Skeletal muscle satellite cell (primary cell): ENCODE results near the gene APBA2.

Experiments used
- H3K27me3 ChIP-seq: 2 replicates; pipeline ENCODE4 v1.7.0; 2013; ENCODE audit warnings: low read length; ENCODE audit not compliant: control insufficient read depth, insufficient read depth
- H3K36me3 ChIP-seq: 2 replicates; pipeline ENCODE4 v1.7.0; 2013; ENCODE audit warnings: mild to moderate bottlenecking, control low read depth, low read length; ENCODE audit not compliant: insufficient read depth
- H3K4me1 ChIP-seq: 2 replicates; pipeline ENCODE4 v1.7.0; 2013; ENCODE audit warnings: low read length; ENCODE audit not compliant: control insufficient read depth, insufficient read depth
- H3K4me2 ChIP-seq: 2 replicates; pipeline ENCODE4 v1.7.0; 2013; ENCODE audit warnings: mild to moderate bottlenecking, low read length
- H3K4me3 ChIP-seq: 2 replicates; pipeline ENCODE4 v1.7.0; 2013; ENCODE audit warnings: low read length
- H3K9ac ChIP-seq: 2 replicates; pipeline ENCODE4 v1.7.0; 2013; ENCODE audit warnings: mild to moderate bottlenecking, low read depth, low read length, moderate library complexity
- H3K9me3 ChIP-seq: replicated peaks from 2 replicates; pipeline ENCODE4 v1.7.0; 2013; ENCODE audit warnings: mild to moderate bottlenecking, control low read depth, low read length

The APBA2 gene

DNA sequence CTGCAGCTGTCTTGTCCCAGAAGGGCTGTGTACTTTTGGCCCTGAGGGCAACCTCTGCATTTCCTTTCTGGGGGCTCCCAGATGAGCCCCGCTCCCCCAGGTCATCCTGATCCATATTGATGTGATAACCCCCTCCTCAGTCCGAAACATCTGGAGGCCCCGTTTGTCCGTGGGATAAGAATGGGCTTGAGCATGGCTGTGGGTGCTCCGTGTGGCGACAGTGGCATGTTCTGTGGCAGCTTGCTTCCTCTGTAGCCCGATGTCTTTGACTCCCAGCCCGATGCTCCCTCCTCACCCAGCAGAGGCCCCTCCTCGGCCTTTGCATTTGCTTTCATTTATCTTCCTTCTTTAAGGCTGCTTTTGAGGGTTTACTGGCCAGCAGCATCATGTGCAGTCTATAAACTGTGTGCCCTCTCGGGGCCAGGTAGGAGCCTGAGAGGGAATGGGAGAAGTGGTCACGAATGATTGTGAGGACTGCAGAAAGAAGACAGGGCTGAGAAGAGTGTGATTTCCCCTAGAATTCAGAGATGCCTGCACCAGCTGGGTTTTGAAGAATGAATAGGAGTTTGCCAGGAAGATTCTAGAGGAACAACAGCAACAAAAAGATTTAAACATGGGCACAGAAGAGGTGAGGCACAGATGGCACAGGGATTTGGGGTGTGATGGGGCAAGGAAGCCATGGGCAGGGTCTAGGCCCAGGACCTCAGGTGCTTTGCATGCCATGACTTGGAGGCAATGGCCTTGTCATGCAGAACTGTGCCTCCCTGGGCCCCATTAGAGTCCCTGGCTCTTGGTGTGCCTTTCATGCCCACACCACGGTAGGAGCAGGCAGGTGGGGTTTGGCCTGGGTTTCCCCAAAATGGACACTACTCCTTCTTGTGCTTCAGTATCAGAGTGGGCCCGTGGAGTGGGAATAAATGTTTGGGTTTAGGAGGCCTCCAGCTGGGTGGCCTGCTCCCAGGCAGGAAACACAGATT, 34.2 kb downstream of the APBA2 start:
- Histone ChIP-seq H3K9me3 (no peaks in the 10 kb centered on the region), H3K9ac (no peak overlapping the region), H3K4me3 (no peak overlapping the region), H3K36me3 (no peaks in the 10 kb centered on the region), H3K4me1 (no peaks in the 10 kb centered on the region), H3K4me2 (no peak overlapping the region), H3K27me3 (no peaks in the 10 kb centered on the region)

DNA sequence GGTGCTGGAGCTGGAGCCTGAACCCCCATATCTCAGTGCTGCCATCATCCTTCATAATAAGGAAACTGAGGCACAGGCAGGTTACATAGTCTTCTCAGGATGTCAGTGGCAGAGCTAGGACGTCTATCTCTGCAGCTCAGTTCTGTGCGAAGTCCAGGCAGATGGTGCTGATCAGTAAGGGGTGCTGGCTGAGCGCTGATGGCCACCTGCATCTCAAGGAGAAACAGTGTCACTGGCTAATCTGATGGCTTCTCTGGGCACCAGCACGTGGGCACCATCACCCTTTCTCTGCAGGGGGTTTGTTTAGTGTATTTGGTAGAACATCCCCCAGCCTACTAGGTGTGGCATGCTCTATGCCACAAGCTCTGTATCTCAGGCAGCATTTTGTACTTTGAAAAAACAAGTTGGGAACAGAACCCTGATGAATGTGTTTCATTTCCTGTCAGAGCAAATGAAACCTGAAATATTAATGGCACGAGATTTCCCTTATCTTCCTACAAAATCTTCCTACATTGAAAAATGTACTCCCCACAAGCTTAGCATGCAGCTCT, 35.1 kb downstream of the APBA2 start:
- no peaks in the 10 kb centered on the region for H3K4me1 ChIP-seq
- H3K27me3 ChIP-seq: no peaks in the 10 kb centered on the region
- no peak overlapping the region for H3K9ac ChIP-seq
- H3K9me3 ChIP-seq: no peaks in the 10 kb centered on the region
- H3K4me3 ChIP-seq: no peak overlapping the region
- H3K36me3 ChIP-seq: no peaks in the 10 kb centered on the region
- no peak overlapping the region for H3K4me2 ChIP-seq

DNA sequence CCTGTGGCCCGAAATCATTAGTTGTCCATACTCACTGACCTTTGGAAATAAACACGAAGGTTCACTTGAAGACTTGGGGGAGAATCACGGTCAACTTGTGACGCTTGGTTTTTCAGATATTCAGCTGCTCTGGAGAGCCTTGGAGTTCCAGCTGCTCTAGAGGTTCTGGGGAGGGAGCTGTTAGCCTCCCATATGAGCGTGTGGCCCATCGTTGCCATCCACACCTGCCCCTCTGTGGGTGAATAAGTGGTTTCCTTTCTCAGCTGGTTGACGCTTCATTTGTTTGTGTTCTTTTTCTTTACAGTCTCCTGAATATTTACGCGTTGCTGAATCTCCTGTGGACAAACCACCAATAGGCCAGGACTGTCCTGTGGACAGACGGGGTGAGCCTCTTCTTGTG, 35.6 kb downstream of the APBA2 start:
- no peaks in the 10 kb centered on the region for H3K36me3 ChIP-seq
- no peaks in the 10 kb centered on the region for H3K9me3 ChIP-seq
- H3K4me2 ChIP-seq: no peak overlapping the region
- H3K27me3 ChIP-seq: no peaks in the 10 kb centered on the region
- no peak overlapping the region for H3K4me3 ChIP-seq
- H3K4me1 ChIP-seq: no peaks in the 10 kb centered on the region
- no peak overlapping the region for H3K9ac ChIP-seq

DNA sequence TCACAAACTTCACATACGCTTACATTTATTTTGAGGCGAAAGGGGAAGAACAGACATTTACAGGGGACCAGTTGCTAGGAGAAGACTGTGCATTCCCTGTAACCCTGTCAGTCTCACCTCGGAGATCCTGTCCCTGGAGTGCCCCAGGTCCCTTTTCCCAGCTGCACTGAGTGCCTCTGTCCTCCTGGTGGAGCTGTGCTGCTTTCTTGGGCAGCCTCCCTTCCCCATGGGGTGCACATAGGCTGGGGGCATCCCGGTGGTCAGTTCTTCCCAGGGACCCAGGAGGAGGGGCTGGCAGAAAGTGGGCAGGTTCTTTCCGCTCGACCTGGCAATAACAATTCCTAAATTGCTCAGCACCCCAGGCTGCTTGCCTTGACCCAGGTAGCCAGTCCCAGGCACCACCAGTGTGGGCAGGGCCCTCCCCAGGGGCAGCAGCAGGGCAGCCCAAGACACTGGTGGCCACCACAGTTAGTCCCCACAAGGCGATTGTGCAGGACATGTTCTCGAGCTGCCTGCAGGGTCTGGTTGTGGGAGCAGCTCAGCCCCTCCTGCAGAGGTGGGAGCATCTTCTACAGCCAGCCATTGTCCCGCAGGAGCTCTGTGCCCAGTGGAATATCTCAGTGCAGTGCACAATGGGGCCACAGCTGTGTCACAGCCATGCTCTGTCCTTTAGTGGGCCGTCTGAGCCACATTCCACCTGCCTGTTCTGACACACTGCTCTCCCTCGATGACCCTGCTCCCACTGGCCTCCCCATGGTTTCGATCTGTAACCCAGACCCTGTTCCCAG, 36.3 kb downstream of the APBA2 start:
- Histone ChIP-seq H3K9ac (no peak overlapping the region), H3K36me3 (no peaks in the 10 kb centered on the region), H3K4me2 (no peak overlapping the region), H3K4me3 (no peak overlapping the region), H3K27me3 (no peaks in the 10 kb centered on the region), H3K9me3 (no peaks in the 10 kb centered on the region), H3K4me1 (no peaks in the 10 kb centered on the region)

DNA sequence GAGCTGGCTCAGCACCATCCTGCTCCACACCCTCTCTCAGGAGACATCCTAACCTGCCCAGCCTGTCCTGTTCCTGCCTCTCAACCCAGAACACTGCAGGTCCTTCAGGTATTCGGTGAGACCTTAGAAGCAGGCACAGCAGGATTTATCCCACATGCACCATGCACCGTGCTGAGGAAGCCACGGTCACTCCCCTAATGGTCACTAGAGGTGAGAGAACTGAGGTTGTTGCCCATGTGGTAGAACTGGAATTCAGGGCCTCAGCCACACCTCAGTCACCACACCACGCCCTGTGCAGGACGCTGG, 36.9 kb downstream of the APBA2 start:
- Histone ChIP-seq H3K27me3 (no peaks in the 10 kb centered on the region), H3K9me3 (no peaks in the 10 kb centered on the region), H3K36me3 (no peaks in the 10 kb centered on the region), H3K4me1 (no peaks in the 10 kb centered on the region), H3K9ac (no peak overlapping the region), H3K4me3 (no peak overlapping the region), H3K4me2 (no peak overlapping the region)

DNA sequence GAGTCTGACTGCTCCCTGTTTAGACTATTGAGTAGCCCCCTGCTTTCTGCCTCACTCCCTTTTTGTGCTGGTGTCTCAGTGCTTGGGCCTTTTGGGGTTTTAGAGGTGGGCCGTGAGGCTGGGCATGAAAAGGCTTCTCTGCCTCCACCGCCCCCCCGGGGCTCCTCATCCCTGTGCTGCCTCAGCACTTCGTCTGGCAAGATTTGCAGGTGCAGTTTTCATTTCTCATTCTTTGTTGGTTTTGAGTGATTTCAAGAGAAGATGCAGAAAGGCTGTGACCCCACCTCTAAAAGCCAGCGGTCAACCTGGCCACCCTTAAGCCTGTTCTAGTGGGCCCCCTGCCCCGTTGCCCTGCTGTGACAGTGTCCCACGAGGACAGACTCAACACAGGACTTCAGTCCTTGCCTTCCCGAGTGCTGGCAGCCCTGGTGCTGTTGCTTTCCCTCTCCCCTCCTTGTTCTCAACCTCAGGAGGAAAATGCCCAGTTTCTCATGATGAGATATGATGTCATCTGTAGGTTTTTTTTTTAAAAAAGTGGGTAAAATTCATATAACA, 38.0 kb downstream of the APBA2 start:
- Histone ChIP-seq H3K4me3 (no peak overlapping the region), H3K4me1 (no peaks in the 10 kb centered on the region), H3K9ac (no peak overlapping the region), H3K9me3 (no peaks in the 10 kb centered on the region), H3K36me3 (no peaks in the 10 kb centered on the region), H3K4me2 (no peak overlapping the region), H3K27me3 (no peaks in the 10 kb centered on the region)

DNA sequence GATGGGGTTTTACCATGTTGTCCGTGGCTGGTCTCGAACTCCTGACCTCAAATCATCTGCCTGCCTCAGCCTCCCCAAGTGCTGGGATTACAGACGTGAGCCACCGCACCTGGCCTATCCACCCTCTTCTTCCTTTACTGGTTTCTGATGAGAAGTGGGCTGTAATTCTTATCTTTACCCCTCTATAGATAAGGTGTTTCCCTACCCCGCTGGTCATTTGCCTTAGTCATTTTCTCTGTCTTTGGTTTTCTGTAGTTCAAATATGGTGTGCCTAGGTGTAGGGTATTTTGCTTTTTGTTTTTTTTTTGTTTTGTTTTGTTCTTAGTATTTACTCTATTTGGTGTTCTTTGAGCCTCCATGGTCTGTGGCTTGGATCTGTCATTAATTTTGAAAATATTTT, 41.3 kb downstream of the APBA2 start:
- Histone ChIP-seq H3K27me3 (no peaks in the 10 kb centered on the region), H3K4me2 (no peak overlapping the region), H3K36me3 (no peaks in the 10 kb centered on the region), H3K9me3 (no peaks in the 10 kb centered on the region), H3K4me1 (no peaks in the 10 kb centered on the region), H3K9ac (no peak overlapping the region), H3K4me3 (no peak overlapping the region)

DNA sequence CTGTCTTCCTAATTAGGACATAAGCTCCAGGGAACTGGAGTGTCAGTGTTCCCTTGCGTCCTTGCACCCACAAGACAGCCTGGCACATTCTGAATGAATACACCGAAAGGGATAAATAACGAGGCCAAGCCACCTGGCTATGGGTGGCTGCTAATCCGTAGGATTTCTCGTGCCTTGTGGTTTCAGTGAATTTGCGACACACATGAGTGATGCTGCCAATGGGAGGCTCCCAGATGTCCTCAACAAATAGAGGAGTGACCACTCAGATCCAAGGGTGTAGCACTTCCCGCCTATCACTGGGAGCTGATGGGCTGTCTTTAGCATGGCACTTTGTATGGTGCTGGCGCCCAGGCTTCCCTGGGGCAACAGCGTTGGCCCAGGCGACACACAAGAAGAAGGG, 43.4 kb downstream of the APBA2 start:
- Histone ChIP-seq H3K27me3 (no peaks in the 10 kb centered on the region), H3K4me2 (no peak overlapping the region), H3K9me3 (no peaks in the 10 kb centered on the region), H3K4me3 (no peak overlapping the region), H3K9ac (no peak overlapping the region), H3K36me3 (no peaks in the 10 kb centered on the region), H3K4me1 (no peaks in the 10 kb centered on the region)

DNA sequence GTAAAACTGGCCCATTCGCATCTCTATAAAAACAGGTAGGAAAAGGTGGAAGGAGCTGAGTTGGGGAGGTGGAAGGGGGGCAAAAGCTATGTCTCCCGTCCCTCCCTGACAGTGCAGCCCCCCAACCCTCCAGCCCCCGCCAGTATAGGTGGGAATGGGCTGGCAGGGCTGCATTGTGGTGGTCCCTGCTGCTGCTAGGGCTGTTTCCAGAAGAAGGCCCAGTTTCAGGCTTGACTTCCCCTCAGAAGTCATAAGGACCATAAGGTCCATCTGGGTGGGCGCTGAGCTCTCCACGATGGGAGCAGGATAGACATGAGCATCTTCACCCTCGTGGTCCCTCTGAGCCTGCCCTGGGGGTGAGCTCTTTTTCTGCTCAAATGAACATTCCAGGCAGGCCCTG, 44.2 kb downstream of the APBA2 start:
- Histone ChIP-seq H3K4me2 (no peak overlapping the region), H3K4me1 (no peaks in the 10 kb centered on the region), H3K27me3 (no peaks in the 10 kb centered on the region), H3K9me3 (no peaks in the 10 kb centered on the region), H3K9ac (no peak overlapping the region), H3K4me3 (no peak overlapping the region), H3K36me3 (no peaks in the 10 kb centered on the region)

DNA sequence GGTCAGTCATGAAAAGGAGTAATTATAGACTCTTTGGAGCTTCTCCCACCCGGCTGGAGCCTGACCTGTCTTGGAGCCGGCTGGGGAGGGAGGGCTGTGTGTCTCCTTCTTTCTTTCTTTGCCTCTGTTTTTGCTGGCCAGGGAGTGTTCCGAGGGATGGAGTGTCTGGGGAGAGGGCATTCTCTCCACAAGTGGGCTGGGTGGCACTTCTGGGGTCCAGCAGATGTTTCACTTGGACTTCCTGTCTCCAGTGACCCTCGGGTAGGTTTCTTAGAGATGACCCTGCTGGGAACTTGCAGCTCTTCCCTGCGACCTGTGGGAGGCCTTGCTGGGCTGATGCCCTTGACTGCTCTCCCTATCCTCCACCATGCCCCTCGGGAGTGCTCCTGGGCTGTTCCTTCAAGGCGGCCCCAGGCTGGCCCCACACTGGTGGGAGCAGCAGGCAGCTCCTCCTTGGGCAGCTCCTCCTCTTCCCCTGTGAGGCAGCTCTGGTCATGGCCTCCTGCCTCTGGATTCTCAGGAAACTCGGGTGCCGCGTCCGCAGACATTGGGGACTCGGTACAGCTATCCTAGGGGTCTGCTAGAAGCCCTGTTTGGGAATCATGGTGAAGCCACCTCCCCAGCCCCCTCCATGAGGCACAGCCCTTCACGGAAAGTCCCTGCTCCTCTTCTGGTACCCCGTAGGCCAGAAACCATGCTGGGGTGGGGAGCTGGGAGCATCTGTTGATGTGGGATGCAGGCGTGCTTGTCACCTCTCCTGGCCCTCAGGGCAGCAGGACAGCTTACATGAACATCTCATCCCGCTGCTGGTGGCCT, 44.9 kb downstream of the APBA2 start:
- H3K36me3 ChIP-seq: no peaks in the 10 kb centered on the region
- H3K27me3 ChIP-seq: no peaks in the 10 kb centered on the region
- no peak overlapping the region for H3K4me3 ChIP-seq
- H3K4me1 ChIP-seq: no peaks in the 10 kb centered on the region
- H3K9me3 ChIP-seq: no peaks in the 10 kb centered on the region
- H3K9ac ChIP-seq: no peak overlapping the region
- H3K4me2 ChIP-seq: no peak overlapping the region

DNA sequence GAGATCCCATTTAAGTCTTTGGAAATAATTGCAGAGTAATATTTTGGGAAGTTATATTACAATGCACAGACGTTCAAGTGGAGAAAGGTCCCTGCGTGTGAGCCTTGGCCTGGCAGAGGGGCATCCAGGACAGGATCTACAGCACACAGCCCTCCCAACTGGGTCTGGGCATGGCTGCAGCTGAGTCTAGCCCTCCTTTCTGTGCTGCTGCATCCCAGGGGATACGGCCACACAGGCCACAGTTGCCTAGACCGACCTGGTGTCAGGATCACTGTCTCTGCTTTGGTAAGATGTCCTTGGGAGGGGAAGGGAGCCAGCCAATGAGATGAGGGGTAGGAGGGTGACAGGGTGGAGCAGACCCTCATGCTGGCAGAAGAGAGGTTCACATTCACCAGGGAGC, 46.1 kb downstream of the APBA2 start:
- Histone ChIP-seq H3K36me3 (no peaks in the 10 kb centered on the region), H3K4me2 (no peak overlapping the region), H3K4me1 (no peaks in the 10 kb centered on the region), H3K4me3 (no peak overlapping the region), H3K9me3 (no peaks in the 10 kb centered on the region), H3K27me3 (no peaks in the 10 kb centered on the region), H3K9ac (no peak overlapping the region)
